Liver (tissue), 9 donors: ENCODE data around the gene TBC1D1. TPM values are rescaled to one million over a fixed set of nuclear protein-coding genes. Genes with fewer than 3 reads are reported as not detected.

Source experiments
- DNase-seq: peaks from one replicate; pipeline ENCODE4 v3.0.0-alpha.2; 2017; ENCODE audit warnings: low spot score
- H3K27ac ChIP-seq, 2 donors: one replicate each; pipeline ENCODE4 v1.7.0; 2013; ENCODE audit warnings: inconsistent platforms in 2 of 2, low read length in 2 of 2, control low read depth in 1 of 2, low read depth in 1 of 2, mild to moderate bottlenecking in 1 of 2
- H3K27me3 ChIP-seq, 4 donors: one replicate each; pipeline versions ENCODE4 v1.6.1 to v1.7.0; 2013; ENCODE audit warnings: low read length in 3 of 4, inconsistent platforms in 1 of 4, mild to moderate bottlenecking in 1 of 4, moderate library complexity in 1 of 4; ENCODE audit not compliant: control insufficient read depth in 4 of 4, insufficient read depth in 4 of 4
- H3K36me3 ChIP-seq, 4 donors: one replicate each; pipeline versions ENCODE4 v1.6.1 to v1.7.0; 2013; ENCODE audit warnings: low read length in 3 of 4, mild to moderate bottlenecking in 3 of 4, low read depth in 1 of 4, moderate library complexity in 1 of 4; ENCODE audit not compliant: control insufficient read depth in 4 of 4, insufficient read depth in 3 of 4
- H3K4me1 ChIP-seq, 4 donors: one replicate each; pipeline versions ENCODE4 v1.6.1 to v1.7.0; 2013; ENCODE audit warnings: low read length in 3 of 4, mild to moderate bottlenecking in 3 of 4, moderate library complexity in 1 of 4; ENCODE audit not compliant: control insufficient read depth in 4 of 4, insufficient read depth in 4 of 4
- H3K4me3 ChIP-seq, 3 donors: one replicate each; pipeline versions ENCODE4 v1.6.1 to v1.7.0; 2013; ENCODE audit warnings: low read length in 3 of 3, control low read depth in 1 of 3, low read depth in 1 of 3, mild to moderate bottlenecking in 1 of 3
- H3K9ac ChIP-seq, 2 donors: one replicate each; pipeline ENCODE4 v1.7.0; 2013; ENCODE audit warnings: low read length in 2 of 2, mild to moderate bottlenecking in 2 of 2, moderate library complexity in 2 of 2, control low read depth in 1 of 2, low read depth in 1 of 2
- H3K9me3 ChIP-seq, 4 donors: one replicate each; pipeline versions ENCODE4 v1.6.1 to v1.7.0; 2013; ENCODE audit warnings: low read length in 3 of 4; ENCODE audit not compliant: control insufficient read depth in 4 of 4
- EGR1 ChIP-seq, 2 donors: IDR thresholded peaks; 2 replicates each; pipeline ENCODE4 v1.6.1; 2016 to 2018; ENCODE audit warnings: antibody characterized with exemption in 2 of 2, low read depth in 2 of 2
- FOXA1 ChIP-seq: IDR thresholded peaks from 2 replicates; pipeline ENCODE4 v1.6.1; 2016; ENCODE audit warnings: antibody characterized with exemption
- JUND ChIP-seq, 2 donors: IDR thresholded peaks; 2 replicates each; pipeline ENCODE4 v1.6.1; 2016; ENCODE audit warnings: antibody characterized with exemption in 2 of 2
- NR2F2 ChIP-seq: IDR thresholded peaks from 2 replicates; pipeline ENCODE4 v1.6.1; 2016; ENCODE audit warnings: antibody characterized with exemption
- RXRA ChIP-seq, 2 donors: IDR thresholded peaks; 2 replicates each; pipeline ENCODE4 v1.6.1; 2017 to 2018; ENCODE audit warnings: antibody characterized with exemption in 2 of 2, mild to moderate bottlenecking in 1 of 2
- SP1 ChIP-seq: IDR thresholded peaks from 2 replicates; pipeline ENCODE4 v1.6.1; 2018; ENCODE audit warnings: antibody characterized with exemption, mild to moderate bottlenecking
- TAF1 ChIP-seq: conservative IDR thresholded peaks from 2 replicates; pipeline ENCODE4 v1.6.1; 2016; ENCODE audit warnings: antibody characterized with exemption, mild to moderate bottlenecking
- YY1 ChIP-seq: IDR thresholded peaks from 2 replicates; pipeline ENCODE4 v1.6.1; 2016; ENCODE audit warnings: antibody characterized with exemption, mild to moderate bottlenecking
- WGBS: extraction: QIAGEN DNeasy Blood & Tissue Kit; methylation state at CpG from one replicate; pipeline ENCODE4 v1.1.7; 2013; 5-methylcytosine and 5-hydroxymethylcytosine counted together
- polyA plus RNA-seq, 2 donors: library from polyadenylated mRNA; stranded (reverse) in 1 of 2; unstranded in 1 of 2; fragments of 200-250 nt in 1 of 2; fragments of >200 nt in 1 of 2; fragmentation: Nextera tagmentation in 1 of 2; extraction: Ambion mirVana in 1 of 2; gene quantifications; one replicate each; pipeline versions ENCODE4 v1.2.1 to v1.2.3, GENCODE V29; 2013 to 2015
- total RNA-seq, 2 donors: library from RNA; depleted of rRNA; stranded (reverse); fragments of >200 nt; gene quantifications; one replicate each; pipeline ENCODE4 v1.2.3, GENCODE V29; 2014
- TF ChIP-seq, protein P1 (sequence below): IDR thresholded peaks from 2 replicates; pipeline ENCODE4 v1.6.1; 2016; ENCODE audit warnings: antibody characterized with exemption, mild to moderate bottlenecking
- TF ChIP-seq, protein P2 (sequence below): IDR thresholded peaks from 2 replicates; pipeline ENCODE4 v1.6.1; 2016; ENCODE audit warnings: antibody characterized with exemption
- TF ChIP-seq, protein P3 (sequence below): IDR thresholded peaks from 2 replicates; pipeline ENCODE4 v1.6.1; 2016; ENCODE audit warnings: antibody characterized with exemption
- TF ChIP-seq, protein P4 (sequence below): fragments of 150-350 bp; IDR thresholded peaks from 2 replicates; pipeline ENCODE4 v1.5.1; 2017; ENCODE audit warnings: improper control_type of control experiment, low read depth, low read length; ENCODE audit not compliant: missing input control
- donor health status: healthy.
- donor health status: healthy.
- donor health status: healthy.
- donor health status: healthy.
- donor health status: healthy.

The TBC1D1 gene, protein sequence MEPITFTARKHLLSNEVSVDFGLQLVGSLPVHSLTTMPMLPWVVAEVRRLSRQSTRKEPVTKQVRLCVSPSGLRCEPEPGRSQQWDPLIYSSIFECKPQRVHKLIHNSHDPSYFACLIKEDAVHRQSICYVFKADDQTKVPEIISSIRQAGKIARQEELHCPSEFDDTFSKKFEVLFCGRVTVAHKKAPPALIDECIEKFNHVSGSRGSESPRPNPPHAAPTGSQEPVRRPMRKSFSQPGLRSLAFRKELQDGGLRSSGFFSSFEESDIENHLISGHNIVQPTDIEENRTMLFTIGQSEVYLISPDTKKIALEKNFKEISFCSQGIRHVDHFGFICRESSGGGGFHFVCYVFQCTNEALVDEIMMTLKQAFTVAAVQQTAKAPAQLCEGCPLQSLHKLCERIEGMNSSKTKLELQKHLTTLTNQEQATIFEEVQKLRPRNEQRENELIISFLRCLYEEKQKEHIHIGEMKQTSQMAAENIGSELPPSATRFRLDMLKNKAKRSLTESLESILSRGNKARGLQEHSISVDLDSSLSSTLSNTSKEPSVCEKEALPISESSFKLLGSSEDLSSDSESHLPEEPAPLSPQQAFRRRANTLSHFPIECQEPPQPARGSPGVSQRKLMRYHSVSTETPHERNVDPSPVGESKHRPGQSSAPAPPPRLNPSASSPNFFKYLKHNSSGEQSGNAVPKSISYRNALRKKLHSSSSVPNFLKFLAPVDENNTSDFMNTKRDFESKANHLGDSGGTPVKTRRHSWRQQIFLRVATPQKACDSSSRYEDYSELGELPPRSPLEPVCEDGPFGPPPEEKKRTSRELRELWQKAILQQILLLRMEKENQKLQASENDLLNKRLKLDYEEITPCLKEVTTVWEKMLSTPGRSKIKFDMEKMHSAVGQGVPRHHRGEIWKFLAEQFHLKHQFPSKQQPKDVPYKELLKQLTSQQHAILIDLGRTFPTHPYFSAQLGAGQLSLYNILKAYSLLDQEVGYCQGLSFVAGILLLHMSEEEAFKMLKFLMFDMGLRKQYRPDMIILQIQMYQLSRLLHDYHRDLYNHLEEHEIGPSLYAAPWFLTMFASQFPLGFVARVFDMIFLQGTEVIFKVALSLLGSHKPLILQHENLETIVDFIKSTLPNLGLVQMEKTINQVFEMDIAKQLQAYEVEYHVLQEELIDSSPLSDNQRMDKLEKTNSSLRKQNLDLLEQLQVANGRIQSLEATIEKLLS (N-terminal part only)
- 10 to 100 TPM; 25.5 to 41.4 TPM for total RNA-seq
- 10 to 100 TPM; 15.6 to 16.4 TPM for polyA plus RNA-seq

DNA sequence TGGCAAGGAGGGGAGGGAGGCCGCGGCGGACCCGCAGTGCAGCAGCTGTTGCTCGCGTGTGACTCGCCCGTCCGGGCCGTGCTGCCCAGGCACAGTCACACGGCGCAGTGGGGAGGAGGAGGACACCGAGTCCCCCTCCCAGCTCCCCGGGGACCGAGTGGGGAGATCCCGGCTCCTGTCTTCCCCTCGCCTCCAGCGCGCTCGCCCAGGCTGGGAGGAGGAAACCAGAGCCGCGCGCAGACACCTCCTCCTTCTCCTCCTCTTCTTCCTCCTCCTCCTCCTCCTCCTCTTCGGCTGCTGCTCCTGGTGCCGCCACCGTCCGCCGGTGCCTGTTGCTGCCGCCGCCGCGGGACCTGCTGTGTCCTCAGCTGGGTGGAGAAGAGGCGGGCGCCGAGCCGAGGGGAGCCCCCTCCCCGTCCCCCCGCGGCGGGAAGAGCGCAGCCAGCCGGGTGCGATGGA is at the start of gene TBC1D1:
Gene TBC1D1 (plus strand): TSS at position 284 of the 459 bp plus-strand sequence. CDS start 11,012 bp downstream, outside the sequence.
- Histone ChIP-seq H3K27ac (peak within 1 kb of the TSS; percentile 80 to 83), H3K4me1 (peaks cover 0 to 20% (median 10%) of the 10 kb centered on the region in 4 donors), H3K9ac (peak within 1 kb of the TSS; percentile 50 to 73), H3K27me3 (no peaks in the 10 kb centered on the region), H3K36me3 (no peaks in the 10 kb centered on the region), H3K9me3 (no peaks in the 10 kb centered on the region), H3K4me3 (peak within 1 kb of the TSS; percentile 83 to 96 (median 91))
- no peak for DNase-seq
- no peak for TF ChIP-seq NR2F2
- under 1% methylated on average over 43 of the region's 43 CpGs for WGBS

DNA sequence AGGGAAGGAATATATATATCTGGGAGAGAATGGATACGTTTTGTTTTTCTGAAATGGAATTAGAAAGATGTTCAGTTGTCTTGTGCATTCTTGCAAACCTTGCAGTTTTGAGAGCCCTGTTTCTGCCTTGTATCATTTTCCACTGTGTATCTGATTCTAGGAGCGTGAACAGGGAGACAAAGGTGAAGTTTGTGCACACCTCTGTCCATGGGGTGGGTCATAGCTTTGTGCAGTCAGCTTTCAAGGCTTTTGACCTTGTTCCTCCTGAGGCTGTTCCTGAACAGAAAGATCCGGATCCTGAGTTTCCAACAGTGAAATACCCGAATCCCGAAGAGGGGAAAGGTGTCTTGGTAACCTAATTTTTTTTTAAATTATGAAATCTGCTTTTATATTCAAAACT is 46.7 kb upstream of the TBC1D1 start:
- Histone ChIP-seq H3K4me1 (peaks cover 0 to 4% (median 0%) of the 10 kb centered on the region in 4 donors), H3K36me3 (peaks cover 6 to 50% (median 31%) of the 10 kb centered on the region in 4 donors), H3K27me3 (no peaks in the 10 kb centered on the region), H3K27ac (no peak overlapping the region), H3K4me3 (no peak overlapping the region), H3K9me3 (no peaks in the 10 kb centered on the region), H3K9ac (no peak overlapping the region)
- 88% methylated on average over 5 of the region's 5 CpGs for whole genome bisulfite sequencing
- TF ChIP-seq, protein P1, sequence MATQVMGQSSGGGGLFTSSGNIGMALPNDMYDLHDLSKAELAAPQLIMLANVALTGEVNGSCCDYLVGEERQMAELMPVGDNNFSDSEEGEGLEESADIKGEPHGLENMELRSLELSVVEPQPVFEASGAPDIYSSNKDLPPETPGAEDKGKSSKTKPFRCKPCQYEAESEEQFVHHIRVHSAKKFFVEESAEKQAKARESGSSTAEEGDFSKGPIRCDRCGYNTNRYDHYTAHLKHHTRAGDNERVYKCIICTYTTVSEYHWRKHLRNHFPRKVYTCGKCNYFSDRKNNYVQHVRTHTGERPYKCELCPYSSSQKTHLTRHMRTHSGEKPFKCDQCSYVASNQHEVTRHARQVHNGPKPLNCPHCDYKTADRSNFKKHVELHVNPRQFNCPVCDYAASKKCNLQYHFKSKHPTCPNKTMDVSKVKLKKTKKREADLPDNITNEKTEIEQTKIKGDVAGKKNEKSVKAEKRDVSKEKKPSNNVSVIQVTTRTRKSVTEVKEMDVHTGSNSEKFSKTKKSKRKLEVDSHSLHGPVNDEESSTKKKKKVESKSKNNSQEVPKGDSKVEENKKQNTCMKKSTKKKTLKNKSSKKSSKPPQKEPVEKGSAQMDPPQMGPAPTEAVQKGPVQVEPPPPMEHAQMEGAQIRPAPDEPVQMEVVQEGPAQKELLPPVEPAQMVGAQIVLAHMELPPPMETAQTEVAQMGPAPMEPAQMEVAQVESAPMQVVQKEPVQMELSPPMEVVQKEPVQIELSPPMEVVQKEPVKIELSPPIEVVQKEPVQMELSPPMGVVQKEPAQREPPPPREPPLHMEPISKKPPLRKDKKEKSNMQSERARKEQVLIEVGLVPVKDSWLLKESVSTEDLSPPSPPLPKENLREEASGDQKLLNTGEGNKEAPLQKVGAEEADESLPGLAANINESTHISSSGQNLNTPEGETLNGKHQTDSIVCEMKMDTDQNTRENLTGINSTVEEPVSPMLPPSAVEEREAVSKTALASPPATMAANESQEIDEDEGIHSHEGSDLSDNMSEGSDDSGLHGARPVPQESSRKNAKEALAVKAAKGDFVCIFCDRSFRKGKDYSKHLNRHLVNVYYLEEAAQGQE: no peak
- TF ChIP-seq, protein P2, sequence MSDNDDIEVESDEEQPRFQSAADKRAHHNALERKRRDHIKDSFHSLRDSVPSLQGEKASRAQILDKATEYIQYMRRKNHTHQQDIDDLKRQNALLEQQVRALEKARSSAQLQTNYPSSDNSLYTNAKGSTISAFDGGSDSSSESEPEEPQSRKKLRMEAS: no peak
- TF ChIP-seq, protein P3, sequence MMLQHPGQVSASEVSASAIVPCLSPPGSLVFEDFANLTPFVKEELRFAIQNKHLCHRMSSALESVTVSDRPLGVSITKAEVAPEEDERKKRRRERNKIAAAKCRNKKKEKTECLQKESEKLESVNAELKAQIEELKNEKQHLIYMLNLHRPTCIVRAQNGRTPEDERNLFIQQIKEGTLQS: no peak
- TF ChIP-seq JUND (IDR thresholded peaks at IDR 0.05) (no peak), EGR1 (IDR thresholded peaks at IDR 0.05; ENCODE audit: low read depth in 2 of 2) (no peak), FOXA1 (no peak), TAF1 (no peak), SP1 (no peak), YY1 (no peak), RXRA (IDR thresholded peaks at IDR 0.05) (no peak)
- TF ChIP-seq, protein P4, sequence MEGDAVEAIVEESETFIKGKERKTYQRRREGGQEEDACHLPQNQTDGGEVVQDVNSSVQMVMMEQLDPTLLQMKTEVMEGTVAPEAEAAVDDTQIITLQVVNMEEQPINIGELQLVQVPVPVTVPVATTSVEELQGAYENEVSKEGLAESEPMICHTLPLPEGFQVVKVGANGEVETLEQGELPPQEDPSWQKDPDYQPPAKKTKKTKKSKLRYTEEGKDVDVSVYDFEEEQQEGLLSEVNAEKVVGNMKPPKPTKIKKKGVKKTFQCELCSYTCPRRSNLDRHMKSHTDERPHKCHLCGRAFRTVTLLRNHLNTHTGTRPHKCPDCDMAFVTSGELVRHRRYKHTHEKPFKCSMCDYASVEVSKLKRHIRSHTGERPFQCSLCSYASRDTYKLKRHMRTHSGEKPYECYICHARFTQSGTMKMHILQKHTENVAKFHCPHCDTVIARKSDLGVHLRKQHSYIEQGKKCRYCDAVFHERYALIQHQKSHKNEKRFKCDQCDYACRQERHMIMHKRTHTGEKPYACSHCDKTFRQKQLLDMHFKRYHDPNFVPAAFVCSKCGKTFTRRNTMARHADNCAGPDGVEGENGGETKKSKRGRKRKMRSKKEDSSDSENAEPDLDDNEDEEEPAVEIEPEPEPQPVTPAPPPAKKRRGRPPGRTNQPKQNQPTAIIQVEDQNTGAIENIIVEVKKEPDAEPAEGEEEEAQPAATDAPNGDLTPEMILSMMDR: no peak
- DNase-seq: no peak
